DMS79 treated with DMSO at 0.1 percent for 48 hours (cell line): Measurements from ENCODE around the gene CSF2RB.

Experiments used
- DNase-seq: peaks from one replicate; lab custom pipeline; 2025; lab: John Stamatoyannopoulos, UW

Gene CSF2RB

GRCh38 chr22:36891646-36892045 lies 21.8 kb upstream of the CSF2RB start:
- no peak for DNase-seq

GRCh38 chr22:36892292-36892691 lies 21.1 kb upstream of the CSF2RB start:
- DNase-seq: no peak

- no peak for DNase-seq
Measured at GRCh38 chr22:36893262-36893661, 20.2 kb upstream of the CSF2RB start.

GRCh38 chr22:36894266-36894665 lies 19.2 kb upstream of the CSF2RB start:
- DNase-seq: no peak

GRCh38 chr22:36897611-36898010 lies 15.8 kb upstream of the CSF2RB start:
- DNase-seq: no peak

- DNase-seq: no peak
Measured at GRCh38 chr22:36898690-36899089, 14.7 kb upstream of the CSF2RB start.

GRCh38 chr22:36899498-36899897 lies 13.9 kb upstream of the CSF2RB start:
- DNase-seq: no peak

- no peak for DNase-seq
Measured at GRCh38 chr22:36900225-36900624, 13.2 kb upstream of the CSF2RB start.

- DNase-seq: no peak
Measured at GRCh38 chr22:36900880-36901279, 12.5 kb upstream of the CSF2RB start.

GRCh38 chr22:36901411-36902142 lies 11.9 kb upstream of the CSF2RB start:
- DNase-seq: no peak

- no peak for DNase-seq
Measured at GRCh38 chr22:36902143-36902926, 11.1 kb upstream of the CSF2RB start.

- no peak for DNase-seq
Measured at GRCh38 chr22:36904260-36904880, 9.1 kb upstream of the CSF2RB start.

GRCh38 chr22:36907253-36908195 lies 5.9 kb upstream of the CSF2RB start:
- DNase-seq: no peak

GRCh38 chr22:36910461-36910860 lies 3.0 kb upstream of the CSF2RB start:
- no peak for DNase-seq

- no peak for DNase-seq
Measured at GRCh38 chr22:36911887-36912661, 1.4 kb upstream of the CSF2RB start.

GRCh38 chr22:36912694-36913426 lies 568 bp upstream of the CSF2RB start:
- DNase-seq: no peak

- DNase-seq: no peak
Measured at GRCh38 chr22:36914390-36914752, 943 bp downstream of the CSF2RB start.

- DNase-seq: no peak
Measured at GRCh38 chr22:36916034-36916433, 2.6 kb downstream of the CSF2RB start.

GRCh38 chr22:36918586-36919284 lies 5.3 kb downstream of the CSF2RB start:
- DNase-seq: no peak
